C4-2B (cell line): ENCODE measurements around the gene POLE.

Source experiments
- H3K27ac ChIP-seq: fragments of 450-650 bp; 2 replicates; pipeline ENCODE4 v1.5.1; 2017
- ZFX ChIP-seq: fragments of 450-650 bp; IDR thresholded peaks from 2 replicates; pipeline ENCODE4 v1.6.1; 2017
- TF ChIP-seq, protein P1 (sequence below): fragments of 450-650 bp; conservative IDR thresholded peaks from 2 replicates; pipeline ENCODE4 v1.5.1; 2017; ENCODE audit warnings: mild to moderate bottlenecking

The POLE gene

DNA sequence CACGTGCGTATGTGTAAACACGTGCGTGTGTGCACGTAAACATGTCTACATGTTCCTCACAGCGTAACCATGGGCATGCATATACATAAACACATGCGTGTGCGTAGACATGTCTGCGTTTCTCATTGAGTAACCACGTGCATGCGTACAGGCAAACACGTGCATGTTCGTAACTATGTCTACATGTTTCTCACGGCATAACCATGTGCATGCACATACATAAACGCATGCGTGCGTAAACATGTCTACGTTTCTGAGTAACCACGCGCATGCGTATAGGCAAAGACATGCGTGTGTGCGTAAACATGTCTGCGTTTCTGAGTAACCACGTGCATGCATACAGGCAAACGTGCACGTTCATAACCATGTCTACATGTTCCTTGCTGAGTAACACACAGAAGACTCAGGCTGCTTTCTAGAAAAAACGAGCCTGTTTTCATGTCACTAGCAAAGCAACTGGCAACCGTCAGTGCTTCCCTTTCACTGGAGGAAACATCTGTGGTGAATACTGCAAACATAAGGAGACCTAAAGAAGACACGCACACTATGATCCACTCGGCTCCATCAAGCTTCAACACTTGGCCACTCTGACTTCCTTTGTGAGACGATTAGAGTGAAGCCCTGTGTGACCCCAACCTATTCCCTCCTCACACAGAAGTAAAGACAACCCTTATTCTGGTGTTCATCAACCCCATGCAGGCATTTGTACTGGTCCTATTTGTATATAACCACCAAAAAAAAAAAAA is 28.8 kb downstream of the POLE start:
- TF ChIP-seq, protein P1, sequence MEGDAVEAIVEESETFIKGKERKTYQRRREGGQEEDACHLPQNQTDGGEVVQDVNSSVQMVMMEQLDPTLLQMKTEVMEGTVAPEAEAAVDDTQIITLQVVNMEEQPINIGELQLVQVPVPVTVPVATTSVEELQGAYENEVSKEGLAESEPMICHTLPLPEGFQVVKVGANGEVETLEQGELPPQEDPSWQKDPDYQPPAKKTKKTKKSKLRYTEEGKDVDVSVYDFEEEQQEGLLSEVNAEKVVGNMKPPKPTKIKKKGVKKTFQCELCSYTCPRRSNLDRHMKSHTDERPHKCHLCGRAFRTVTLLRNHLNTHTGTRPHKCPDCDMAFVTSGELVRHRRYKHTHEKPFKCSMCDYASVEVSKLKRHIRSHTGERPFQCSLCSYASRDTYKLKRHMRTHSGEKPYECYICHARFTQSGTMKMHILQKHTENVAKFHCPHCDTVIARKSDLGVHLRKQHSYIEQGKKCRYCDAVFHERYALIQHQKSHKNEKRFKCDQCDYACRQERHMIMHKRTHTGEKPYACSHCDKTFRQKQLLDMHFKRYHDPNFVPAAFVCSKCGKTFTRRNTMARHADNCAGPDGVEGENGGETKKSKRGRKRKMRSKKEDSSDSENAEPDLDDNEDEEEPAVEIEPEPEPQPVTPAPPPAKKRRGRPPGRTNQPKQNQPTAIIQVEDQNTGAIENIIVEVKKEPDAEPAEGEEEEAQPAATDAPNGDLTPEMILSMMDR, result no peak
- no peak for TF ChIP-seq ZFX

GRCh38 chr12:132657004-132657727 is 30.0 kb downstream of the POLE start:
- H3K27ac ChIP-seq, result no peak overlapping the region
- TF ChIP-seq ZFX, result no peak
- TF ChIP-seq, protein P1, result no peak

More for the DNA sequence above, 28.8 kb downstream of the POLE start:
- no peak overlapping the region for H3K27ac ChIP-seq

- TF ChIP-seq, protein P1, result no peak
- no peak for TF ChIP-seq ZFX
These were observed 33.4 kb downstream of the POLE start for GRCh38 chr12:132653567-132654290.

DNA sequence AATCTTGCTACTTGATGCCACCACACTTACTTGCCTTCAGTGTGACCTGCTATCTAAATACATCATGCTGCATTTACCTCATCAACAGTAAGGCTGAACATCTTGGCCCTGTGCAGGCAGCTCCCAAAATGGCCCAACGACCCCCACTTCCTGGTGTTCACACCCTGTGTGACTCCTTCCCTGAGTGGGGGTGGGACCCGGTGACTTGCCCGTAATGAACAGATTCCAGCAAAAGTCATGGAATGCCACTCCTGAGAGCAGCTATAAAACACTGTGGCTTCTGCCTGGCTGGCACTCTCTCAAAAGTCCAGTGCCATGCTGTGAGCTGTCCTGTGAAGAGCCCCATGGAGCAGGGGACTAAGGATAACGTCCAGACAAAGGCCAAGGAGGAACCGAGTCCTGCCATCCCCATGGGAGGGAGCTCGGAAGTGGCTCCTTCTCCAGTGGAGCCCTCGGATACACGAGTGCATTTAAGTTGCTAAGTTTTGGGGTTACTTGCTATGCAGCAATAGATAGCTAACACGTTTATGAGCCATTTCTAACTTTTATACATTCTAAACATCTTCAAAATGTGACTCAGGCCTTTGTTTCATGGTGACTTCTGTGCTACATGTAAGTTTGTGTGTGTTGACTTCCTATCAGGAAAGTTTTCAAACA is 35.6 kb downstream of the POLE start:
- H3K27ac ChIP-seq, result no peak overlapping the region
- TF ChIP-seq, protein P1, result no peak
- no peak for TF ChIP-seq ZFX

More at GRCh38 chr12:132653567-132654290, 33.4 kb downstream of the POLE start:
- no peak overlapping the region for H3K27ac ChIP-seq

DNA sequence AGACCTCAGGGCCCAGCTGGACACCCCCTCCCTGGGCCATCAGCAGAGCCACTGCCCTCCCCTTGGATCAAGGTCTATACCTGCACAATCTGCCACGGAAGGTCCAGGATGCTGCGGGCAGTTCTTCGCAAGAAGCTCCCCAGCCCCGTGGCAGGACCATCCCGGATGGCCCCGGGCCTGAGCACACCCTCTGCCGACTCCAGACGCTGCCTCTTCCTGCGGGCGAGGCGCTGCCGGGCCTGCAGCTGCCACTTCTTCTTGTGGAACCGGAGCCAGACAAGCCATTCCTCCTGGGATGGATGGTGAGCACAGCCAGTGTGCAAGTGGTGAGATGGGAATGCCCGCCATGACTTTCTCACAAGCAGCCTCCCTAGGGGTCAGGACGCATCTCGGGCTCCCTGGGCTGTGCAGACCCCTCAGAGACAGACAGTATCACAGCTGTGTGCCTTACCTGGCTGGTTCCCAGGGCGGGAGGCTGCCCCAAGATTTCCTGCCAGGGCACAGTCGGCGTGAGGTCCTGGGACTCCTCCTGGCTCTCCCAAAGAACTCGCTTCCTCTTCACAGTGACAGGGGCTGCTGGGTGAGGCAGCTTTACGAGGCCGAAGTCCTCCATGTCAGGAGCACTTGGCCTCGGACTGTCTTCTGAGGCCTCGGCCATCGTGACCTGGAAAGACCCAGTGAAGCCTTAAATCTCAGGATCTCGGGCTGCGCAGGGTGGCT is 37.8 kb downstream of the POLE start:
- TF ChIP-seq, protein P1, result no peak
- no peak for TF ChIP-seq ZFX
- no peak overlapping the region for H3K27ac ChIP-seq

DNA sequence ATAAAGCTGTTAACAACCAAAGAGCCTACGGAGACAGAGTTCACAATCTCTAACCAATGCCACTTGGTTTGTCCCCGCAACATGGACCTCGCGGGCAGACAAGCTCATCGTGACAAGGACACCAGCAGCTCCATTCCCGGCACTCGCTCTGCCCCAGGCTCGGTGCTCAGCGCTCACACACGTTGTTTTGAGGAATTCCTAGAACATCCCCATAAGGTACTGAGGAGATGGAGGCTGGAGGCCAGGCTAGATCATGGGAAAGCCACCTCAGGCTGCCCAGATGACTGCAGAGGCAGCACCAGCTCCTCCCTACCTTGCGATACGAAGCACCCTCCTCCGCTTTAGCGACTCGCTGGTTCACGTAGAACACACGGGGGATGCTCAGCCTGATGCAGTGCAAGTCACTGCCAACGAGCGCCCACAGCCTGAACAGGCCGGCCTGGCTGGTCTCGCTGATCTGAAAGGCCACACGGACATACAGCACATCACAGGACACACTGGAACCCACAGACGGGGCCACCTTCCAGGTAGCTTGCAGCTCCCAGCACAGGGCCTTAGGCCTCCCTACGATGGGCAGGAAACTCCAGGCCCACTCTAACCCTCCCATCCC is 38.4 kb downstream of the POLE start:
- H3K27ac ChIP-seq, result no peak overlapping the region
- no peak for TF ChIP-seq ZFX
- TF ChIP-seq, protein P1, result no peak
